Endothelial cell of umbilical vein (primary cell): ENCODE measurements around the gene SHISA9. TPM values are rescaled to one million over a fixed set of nuclear protein-coding genes. Genes with fewer than 3 reads are reported as not detected.

Source experiments
- BruUV-seq: library from RNA; stranded (reverse); fragments of 400-500 nt; replicated peaks from 2 replicates; lab custom pipeline; 2021; lab: Mats Ljungman, UMichigan
- CTCF ChIA-PET: fragments of 300-600, 350-600 bp; sonication (Branson Sonifier 250); formaldehyde crosslinking; loops from one replicate; lab custom pipeline; 2021; ENCODE audit warnings: antibody characterized with exemption, inconsistent platforms; lab: Charles Lee
- POLR2A ChIA-PET: fragments of 300-600, 350-600 bp; sonication (Branson Sonifier 250); formaldehyde crosslinking; loops from one replicate; lab custom pipeline; 2021; ENCODE audit warnings: antibody characterized with exemption, inconsistent platforms; lab: Charles Lee
- DNase-seq: peaks from one replicate; pipeline ENCODE4 v3.0.0-alpha.2; 2011; ENCODE audit warnings: low read depth, low spot score
- FAIRE-seq: peaks from 2 replicates; lab custom pipeline; 2011; peaks lifted over from hg19 to GRCh38; lab: Jason Lieb, UNC
- H2AFZ ChIP-seq: 2 replicates; pipeline ENCODE4 v1.6.0; 2012; ENCODE audit warnings: low read depth, low read length, control low read depth, inconsistent platforms
- H3K27ac ChIP-seq: 2 replicates; pipeline ENCODE4 v1.5.1; 2011; ENCODE audit warnings: low read depth, mild to moderate bottlenecking, control low read depth, low read length, moderate library complexity; ENCODE audit not compliant: insufficient read depth
- H3K27me3 ChIP-seq, 2 experiments: 2 replicates each; pipeline versions ENCODE4 v1.6.0 to v1.6.1; 2011; ENCODE audit warnings: low read length in 2 of 2, mixed read lengths in 1 of 2; ENCODE audit not compliant: control insufficient read depth in 2 of 2, insufficient read depth in 2 of 2
- H3K36me3 ChIP-seq, 2 experiments: 2 replicates in 1 of 2; 3 replicates in 1 of 2; pipeline ENCODE4 v1.5.1; 2011; ENCODE audit warnings: low read length in 2 of 2, mild to moderate bottlenecking in 1 of 2, moderate library complexity in 1 of 2; ENCODE audit not compliant: control insufficient read depth in 2 of 2, insufficient read depth in 2 of 2; ENCODE audit errors: extremely low read depth in 1 of 2
- H3K4me1 ChIP-seq: 3 replicates; pipeline ENCODE4 v1.5.1; 2011; ENCODE audit warnings: mild to moderate bottlenecking, low read length; ENCODE audit not compliant: control insufficient read depth, insufficient read depth; ENCODE audit errors: extremely low read depth
- H3K4me2 ChIP-seq: 2 replicates; pipeline ENCODE4 v1.6.1; 2011; ENCODE audit warnings: low read length, control low read depth, mixed read lengths; ENCODE audit not compliant: insufficient read depth
- H3K4me3 ChIP-seq, 3 experiments: fragments of 200-600 bp in 1 of 3; sonication (generic), shearing (Covaris generic) in 1 of 3; replicated peaks in 1 of 3; 2 replicates each; pipeline ENCODE4 v1.5.1; 2011 to 2016; ENCODE audit warnings: control low read depth in 3 of 3, low read length in 3 of 3, mild to moderate bottlenecking in 2 of 3, inconsistent platforms in 1 of 3, low read depth in 1 of 3, moderate library complexity in 1 of 3; ENCODE audit not compliant: insufficient read depth in 1 of 3
- H3K79me2 ChIP-seq: 2 replicates; pipeline ENCODE4 v1.6.0; 2012; ENCODE audit warnings: low read length, inconsistent platforms; ENCODE audit not compliant: control insufficient read depth, insufficient read depth
- H3K9ac ChIP-seq: replicated peaks from 2 replicates; pipeline ENCODE3; 2011; ENCODE audit warnings: low read length, control low read depth; ENCODE audit not compliant: insufficient read depth; ENCODE audit errors: extremely low read depth
- H3K9me1 ChIP-seq: replicated peaks from 3 replicates; pipeline ENCODE4 v1.6.0; 2011; ENCODE audit warnings: mild to moderate bottlenecking, low read length; ENCODE audit not compliant: control insufficient read depth, insufficient read depth; ENCODE audit errors: extremely low read depth
- H3K9me3 ChIP-seq: replicated peaks from 2 replicates; pipeline ENCODE4 v1.5.1; 2012; ENCODE audit warnings: low read length, inconsistent platforms; ENCODE audit not compliant: control insufficient read depth, insufficient read depth
- H4K20me1 ChIP-seq: replicated peaks from 2 replicates; pipeline ENCODE3; 2011; ENCODE audit warnings: mild to moderate bottlenecking, low read length; ENCODE audit not compliant: control insufficient read depth, insufficient read depth; ENCODE audit errors: extremely low read depth
- EZH2 ChIP-seq: IDR thresholded peaks from 2 replicates; pipeline ENCODE4 v1.6.1; 2012; ENCODE audit warnings: borderline replicate concordance, low read depth, mild to moderate bottlenecking, moderate library complexity, low read length, inconsistent platforms; ENCODE audit not compliant: severe bottlenecking
- FOS ChIP-seq: IDR thresholded peaks from 2 replicates; pipeline ENCODE4 v1.6.1; 2011; ENCODE audit warnings: mild to moderate bottlenecking, low read length, moderate library complexity, borderline replicate concordance; ENCODE audit not compliant: insufficient read depth
- GATA2 ChIP-seq: IDR thresholded peaks from 2 replicates; pipeline ENCODE4 v1.7.0; 2011; ENCODE audit warnings: low read depth, mild to moderate bottlenecking, moderate library complexity, mixed read lengths, low read length; ENCODE audit not compliant: insufficient read length, insufficient read depth
- MAX ChIP-seq: IDR thresholded peaks from 2 replicates; pipeline ENCODE4 v1.6.1; 2011; ENCODE audit not compliant: insufficient read depth, insufficient read length
- MYC ChIP-seq: IDR thresholded peaks from one replicate; pipeline ENCODE4 v1.6.1; 2011; ENCODE audit warnings: mild to moderate bottlenecking, low read depth, low read length
- POLR2A ChIP-seq: IDR thresholded peaks from 2 replicates; pipeline ENCODE4 v1.6.1; 2012; ENCODE audit warnings: low read depth, mild to moderate bottlenecking, control low read depth, low read length
- POLR2AphosphoS5 ChIP-seq: IDR thresholded peaks from 2 replicates; pipeline ENCODE4 v1.6.1; 2012; ENCODE audit warnings: low read depth, mild to moderate bottlenecking, control low read depth, low read length, moderate library complexity; ENCODE audit not compliant: insufficient read depth
- dilution Hi-C: fragments of 300-500 bp; cut with MboI; formaldehyde crosslinking; loops from one replicate; pipeline ENCODE4 v1.15.0; 2019; ENCODE audit warnings: low sequenced_read_pairs; ENCODE audit not compliant: extremely low pct_ligation_motif_present
- intact Hi-C: fragments of 100-400 bp; cut with micrococcal nuclease; formaldehyde crosslinking; loops from one replicate; pipeline ENCODE4 v1.10.0; 2022
- polyA plus RNA-seq, 4 experiments: library from polyadenylated mRNA; depleted of rRNA in 3 of 4; stranded (reverse) in 3 of 4; unstranded in 1 of 4; fragments of >200 nt; gene quantifications; 2 replicates each; pipeline versions ENCODE4 v1.2.1 to v1.2.3, GENCODE V29; 2011 to 2012; ENCODE audit warnings: missing spikeins in 1 of 4
- total RNA-seq: library from RNA; stranded (reverse); gene quantifications from 2 replicates; pipeline ENCODE4 v1.2.3, GENCODE V29; 2021

Gene SHISA9
- total and polyA plus RNA-seq, 2 donors (not counting 3 experiments of a cell fraction or from before 2014, with no cell fraction given) = not detected

- intact Hi-C loops (no loop called here), dilution Hi-C loops (no loop called here)
- Histone ChIP-seq H3K9me1 (no peaks in the 10 kb centered on the region), H3K9ac (no peak overlapping the region), H2AFZ (no peak overlapping the region), H3K36me3 (no peaks in the 10 kb centered on the region), H3K9me3 (peaks cover 5% of the 10 kb centered on the region), H3K4me2 (no peak overlapping the region), H3K27ac (no peak overlapping the region), H3K4me1 (no peaks in the 10 kb centered on the region), H4K20me1 (no peaks in the 10 kb centered on the region), H3K4me3 (no peak overlapping the region), H3K79me2 (no peaks in the 10 kb centered on the region), H3K27me3 (no peaks in the 10 kb centered on the region)
- DNase-seq = no peak
- FAIRE-seq = no peak
- BruUV-seq = no TSS peak
- no peak for TF ChIP-seq MAX
- no peak for TF ChIP-seq GATA2
- CTCF ChIA-PET = no interaction called here
- POLR2A ChIA-PET = no interaction called here
Observed at GRCh38 chr16:13098536-13098935, 197.1 kb downstream of the SHISA9 start.

GRCh38 chr16:13099822-13100221 lies 198.4 kb downstream of the SHISA9 start:
- FAIRE-seq (no peak), DNase-seq (no peak)
- Histone ChIP-seq H2AFZ (no peak overlapping the region), H3K36me3 (no peaks in the 10 kb centered on the region), H3K9me3 (peaks cover 3% of the 10 kb centered on the region), H4K20me1 (no peaks in the 10 kb centered on the region), H3K9ac (no peak overlapping the region), H3K4me2 (no peak overlapping the region), H3K4me3 (no peak overlapping the region), H3K4me1 (no peaks in the 10 kb centered on the region), H3K27me3 (no peaks in the 10 kb centered on the region), H3K79me2 (no peaks in the 10 kb centered on the region), H3K27ac (no peak overlapping the region), H3K9me1 (no peaks in the 10 kb centered on the region)
- TF ChIP-seq MAX (no peak), POLR2AphosphoS5 (no peak), POLR2A (no peak), MYC (no peak), FOS (no peak), EZH2 (no peak), GATA2 (no peak)
- no TSS peak for BruUV-seq
- dilution Hi-C loops = no loop called here
- intact Hi-C loops = no loop called here
- CTCF ChIA-PET = no interaction called here
- POLR2A ChIA-PET = no interaction called here
